Measurements from ENCODE around the gene SSC5D. TPM values are rescaled to one million over a fixed set of nuclear protein-coding genes. Genes with fewer than 3 reads are reported as not detected.

SSC5D gene
- total and polyA plus RNA-seq, 9 of the 15 experiments (the other 6 are each of a cell fraction or from before 2014, with no cell fraction given), result 0.04 to 0.71 (median 0.14) TPM; not detected in 2

DNA sequence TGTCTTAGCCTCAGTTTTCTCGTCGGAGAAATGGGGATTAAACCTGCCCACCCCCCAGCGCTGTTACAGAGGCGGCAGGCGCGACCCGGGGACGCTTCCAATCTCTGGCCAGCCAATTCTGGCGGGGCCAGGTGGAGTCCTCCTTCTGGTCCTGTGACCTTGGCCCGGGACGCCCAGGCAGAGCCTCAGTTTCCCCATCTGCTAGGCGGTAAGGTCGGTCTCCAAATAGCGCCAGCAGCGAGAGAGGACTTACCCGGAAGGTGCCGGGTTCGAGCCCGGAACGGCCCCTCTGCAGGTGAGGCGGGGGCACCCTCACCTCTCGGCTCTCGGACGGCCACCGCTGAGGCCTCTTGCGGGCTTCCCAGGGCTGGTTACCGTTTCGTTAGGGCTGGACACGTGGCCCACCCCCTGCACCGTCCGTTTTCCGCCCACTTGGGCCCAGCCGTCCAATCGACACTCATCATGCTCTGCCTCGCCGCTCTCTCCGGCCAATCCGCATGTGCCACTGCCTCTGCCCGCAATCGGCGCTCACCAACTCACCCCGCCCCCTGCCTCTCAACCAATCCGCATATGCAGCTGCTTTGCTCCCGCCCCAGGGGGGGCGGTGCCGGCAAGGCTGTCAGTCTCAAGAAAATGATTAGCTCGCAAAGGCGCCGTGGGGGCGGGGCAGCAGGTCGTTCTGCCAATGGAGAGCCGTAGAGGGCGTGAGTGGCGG is 26.8 kb upstream of the SSC5D start, which contains the start of gene ISOC2 (continued):
- TF ChIP-seq, protein P1, sequence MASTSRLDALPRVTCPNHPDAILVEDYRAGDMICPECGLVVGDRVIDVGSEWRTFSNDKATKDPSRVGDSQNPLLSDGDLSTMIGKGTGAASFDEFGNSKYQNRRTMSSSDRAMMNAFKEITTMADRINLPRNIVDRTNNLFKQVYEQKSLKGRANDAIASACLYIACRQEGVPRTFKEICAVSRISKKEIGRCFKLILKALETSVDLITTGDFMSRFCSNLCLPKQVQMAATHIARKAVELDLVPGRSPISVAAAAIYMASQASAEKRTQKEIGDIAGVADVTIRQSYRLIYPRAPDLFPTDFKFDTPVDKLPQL (IDR thresholded peaks at IDR 0.05; ENCODE audit: extremely low read depth, insufficient read length), result no peak
- TF ChIP-seq, protein P2, sequence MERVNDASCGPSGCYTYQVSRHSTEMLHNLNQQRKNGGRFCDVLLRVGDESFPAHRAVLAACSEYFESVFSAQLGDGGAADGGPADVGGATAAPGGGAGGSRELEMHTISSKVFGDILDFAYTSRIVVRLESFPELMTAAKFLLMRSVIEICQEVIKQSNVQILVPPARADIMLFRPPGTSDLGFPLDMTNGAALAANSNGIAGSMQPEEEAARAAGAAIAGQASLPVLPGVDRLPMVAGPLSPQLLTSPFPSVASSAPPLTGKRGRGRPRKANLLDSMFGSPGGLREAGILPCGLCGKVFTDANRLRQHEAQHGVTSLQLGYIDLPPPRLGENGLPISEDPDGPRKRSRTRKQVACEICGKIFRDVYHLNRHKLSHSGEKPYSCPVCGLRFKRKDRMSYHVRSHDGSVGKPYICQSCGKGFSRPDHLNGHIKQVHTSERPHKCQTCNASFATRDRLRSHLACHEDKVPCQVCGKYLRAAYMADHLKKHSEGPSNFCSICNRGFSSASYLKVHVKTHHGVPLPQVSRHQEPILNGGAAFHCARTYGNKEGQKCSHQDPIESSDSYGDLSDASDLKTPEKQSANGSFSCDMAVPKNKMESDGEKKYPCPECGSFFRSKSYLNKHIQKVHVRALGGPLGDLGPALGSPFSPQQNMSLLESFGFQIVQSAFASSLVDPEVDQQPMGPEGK (CRISPR knock-in tag; IDR thresholded peaks at IDR 0.05; ENCODE audit: borderline replicate concordance), result no peak
- TF ChIP-seq, protein P3, sequence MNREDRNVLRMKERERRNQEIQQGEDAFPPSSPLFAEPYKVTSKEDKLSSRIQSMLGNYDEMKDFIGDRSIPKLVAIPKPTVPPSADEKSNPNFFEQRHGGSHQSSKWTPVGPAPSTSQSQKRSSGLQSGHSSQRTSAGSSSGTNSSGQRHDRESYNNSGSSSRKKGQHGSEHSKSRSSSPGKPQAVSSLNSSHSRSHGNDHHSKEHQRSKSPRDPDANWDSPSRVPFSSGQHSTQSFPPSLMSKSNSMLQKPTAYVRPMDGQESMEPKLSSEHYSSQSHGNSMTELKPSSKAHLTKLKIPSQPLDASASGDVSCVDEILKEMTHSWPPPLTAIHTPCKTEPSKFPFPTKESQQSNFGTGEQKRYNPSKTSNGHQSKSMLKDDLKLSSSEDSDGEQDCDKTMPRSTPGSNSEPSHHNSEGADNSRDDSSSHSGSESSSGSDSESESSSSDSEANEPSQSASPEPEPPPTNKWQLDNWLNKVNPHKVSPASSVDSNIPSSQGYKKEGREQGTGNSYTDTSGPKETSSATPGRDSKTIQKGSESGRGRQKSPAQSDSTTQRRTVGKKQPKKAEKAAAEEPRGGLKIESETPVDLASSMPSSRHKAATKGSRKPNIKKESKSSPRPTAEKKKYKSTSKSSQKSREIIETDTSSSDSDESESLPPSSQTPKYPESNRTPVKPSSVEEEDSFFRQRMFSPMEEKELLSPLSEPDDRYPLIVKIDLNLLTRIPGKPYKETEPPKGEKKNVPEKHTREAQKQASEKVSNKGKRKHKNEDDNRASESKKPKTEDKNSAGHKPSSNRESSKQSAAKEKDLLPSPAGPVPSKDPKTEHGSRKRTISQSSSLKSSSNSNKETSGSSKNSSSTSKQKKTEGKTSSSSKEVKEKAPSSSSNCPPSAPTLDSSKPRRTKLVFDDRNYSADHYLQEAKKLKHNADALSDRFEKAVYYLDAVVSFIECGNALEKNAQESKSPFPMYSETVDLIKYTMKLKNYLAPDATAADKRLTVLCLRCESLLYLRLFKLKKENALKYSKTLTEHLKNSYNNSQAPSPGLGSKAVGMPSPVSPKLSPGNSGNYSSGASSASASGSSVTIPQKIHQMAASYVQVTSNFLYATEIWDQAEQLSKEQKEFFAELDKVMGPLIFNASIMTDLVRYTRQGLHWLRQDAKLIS (CRISPR knock-in tag; IDR thresholded peaks at IDR 0.05), result no peak; the same call in 1 of the 2 replicates
- TF ChIP-seq, protein P4, sequence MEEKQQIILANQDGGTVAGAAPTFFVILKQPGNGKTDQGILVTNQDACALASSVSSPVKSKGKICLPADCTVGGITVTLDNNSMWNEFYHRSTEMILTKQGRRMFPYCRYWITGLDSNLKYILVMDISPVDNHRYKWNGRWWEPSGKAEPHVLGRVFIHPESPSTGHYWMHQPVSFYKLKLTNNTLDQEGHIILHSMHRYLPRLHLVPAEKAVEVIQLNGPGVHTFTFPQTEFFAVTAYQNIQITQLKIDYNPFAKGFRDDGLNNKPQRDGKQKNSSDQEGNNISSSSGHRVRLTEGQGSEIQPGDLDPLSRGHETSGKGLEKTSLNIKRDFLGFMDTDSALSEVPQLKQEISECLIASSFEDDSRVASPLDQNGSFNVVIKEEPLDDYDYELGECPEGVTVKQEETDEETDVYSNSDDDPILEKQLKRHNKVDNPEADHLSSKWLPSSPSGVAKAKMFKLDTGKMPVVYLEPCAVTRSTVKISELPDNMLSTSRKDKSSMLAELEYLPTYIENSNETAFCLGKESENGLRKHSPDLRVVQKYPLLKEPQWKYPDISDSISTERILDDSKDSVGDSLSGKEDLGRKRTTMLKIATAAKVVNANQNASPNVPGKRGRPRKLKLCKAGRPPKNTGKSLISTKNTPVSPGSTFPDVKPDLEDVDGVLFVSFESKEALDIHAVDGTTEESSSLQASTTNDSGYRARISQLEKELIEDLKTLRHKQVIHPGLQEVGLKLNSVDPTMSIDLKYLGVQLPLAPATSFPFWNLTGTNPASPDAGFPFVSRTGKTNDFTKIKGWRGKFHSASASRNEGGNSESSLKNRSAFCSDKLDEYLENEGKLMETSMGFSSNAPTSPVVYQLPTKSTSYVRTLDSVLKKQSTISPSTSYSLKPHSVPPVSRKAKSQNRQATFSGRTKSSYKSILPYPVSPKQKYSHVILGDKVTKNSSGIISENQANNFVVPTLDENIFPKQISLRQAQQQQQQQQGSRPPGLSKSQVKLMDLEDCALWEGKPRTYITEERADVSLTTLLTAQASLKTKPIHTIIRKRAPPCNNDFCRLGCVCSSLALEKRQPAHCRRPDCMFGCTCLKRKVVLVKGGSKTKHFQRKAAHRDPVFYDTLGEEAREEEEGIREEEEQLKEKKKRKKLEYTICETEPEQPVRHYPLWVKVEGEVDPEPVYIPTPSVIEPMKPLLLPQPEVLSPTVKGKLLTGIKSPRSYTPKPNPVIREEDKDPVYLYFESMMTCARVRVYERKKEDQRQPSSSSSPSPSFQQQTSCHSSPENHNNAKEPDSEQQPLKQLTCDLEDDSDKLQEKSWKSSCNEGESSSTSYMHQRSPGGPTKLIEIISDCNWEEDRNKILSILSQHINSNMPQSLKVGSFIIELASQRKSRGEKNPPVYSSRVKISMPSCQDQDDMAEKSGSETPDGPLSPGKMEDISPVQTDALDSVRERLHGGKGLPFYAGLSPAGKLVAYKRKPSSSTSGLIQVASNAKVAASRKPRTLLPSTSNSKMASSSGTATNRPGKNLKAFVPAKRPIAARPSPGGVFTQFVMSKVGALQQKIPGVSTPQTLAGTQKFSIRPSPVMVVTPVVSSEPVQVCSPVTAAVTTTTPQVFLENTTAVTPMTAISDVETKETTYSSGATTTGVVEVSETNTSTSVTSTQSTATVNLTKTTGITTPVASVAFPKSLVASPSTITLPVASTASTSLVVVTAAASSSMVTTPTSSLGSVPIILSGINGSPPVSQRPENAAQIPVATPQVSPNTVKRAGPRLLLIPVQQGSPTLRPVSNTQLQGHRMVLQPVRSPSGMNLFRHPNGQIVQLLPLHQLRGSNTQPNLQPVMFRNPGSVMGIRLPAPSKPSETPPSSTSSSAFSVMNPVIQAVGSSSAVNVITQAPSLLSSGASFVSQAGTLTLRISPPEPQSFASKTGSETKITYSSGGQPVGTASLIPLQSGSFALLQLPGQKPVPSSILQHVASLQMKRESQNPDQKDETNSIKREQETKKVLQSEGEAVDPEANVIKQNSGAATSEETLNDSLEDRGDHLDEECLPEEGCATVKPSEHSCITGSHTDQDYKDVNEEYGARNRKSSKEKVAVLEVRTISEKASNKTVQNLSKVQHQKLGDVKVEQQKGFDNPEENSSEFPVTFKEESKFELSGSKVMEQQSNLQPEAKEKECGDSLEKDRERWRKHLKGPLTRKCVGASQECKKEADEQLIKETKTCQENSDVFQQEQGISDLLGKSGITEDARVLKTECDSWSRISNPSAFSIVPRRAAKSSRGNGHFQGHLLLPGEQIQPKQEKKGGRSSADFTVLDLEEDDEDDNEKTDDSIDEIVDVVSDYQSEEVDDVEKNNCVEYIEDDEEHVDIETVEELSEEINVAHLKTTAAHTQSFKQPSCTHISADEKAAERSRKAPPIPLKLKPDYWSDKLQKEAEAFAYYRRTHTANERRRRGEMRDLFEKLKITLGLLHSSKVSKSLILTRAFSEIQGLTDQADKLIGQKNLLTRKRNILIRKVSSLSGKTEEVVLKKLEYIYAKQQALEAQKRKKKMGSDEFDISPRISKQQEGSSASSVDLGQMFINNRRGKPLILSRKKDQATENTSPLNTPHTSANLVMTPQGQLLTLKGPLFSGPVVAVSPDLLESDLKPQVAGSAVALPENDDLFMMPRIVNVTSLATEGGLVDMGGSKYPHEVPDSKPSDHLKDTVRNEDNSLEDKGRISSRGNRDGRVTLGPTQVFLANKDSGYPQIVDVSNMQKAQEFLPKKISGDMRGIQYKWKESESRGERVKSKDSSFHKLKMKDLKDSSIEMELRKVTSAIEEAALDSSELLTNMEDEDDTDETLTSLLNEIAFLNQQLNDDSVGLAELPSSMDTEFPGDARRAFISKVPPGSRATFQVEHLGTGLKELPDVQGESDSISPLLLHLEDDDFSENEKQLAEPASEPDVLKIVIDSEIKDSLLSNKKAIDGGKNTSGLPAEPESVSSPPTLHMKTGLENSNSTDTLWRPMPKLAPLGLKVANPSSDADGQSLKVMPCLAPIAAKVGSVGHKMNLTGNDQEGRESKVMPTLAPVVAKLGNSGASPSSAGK (IDR thresholded peaks at IDR 0.05), result peak; percentile 84
- TF ChIP-seq, protein P5, sequence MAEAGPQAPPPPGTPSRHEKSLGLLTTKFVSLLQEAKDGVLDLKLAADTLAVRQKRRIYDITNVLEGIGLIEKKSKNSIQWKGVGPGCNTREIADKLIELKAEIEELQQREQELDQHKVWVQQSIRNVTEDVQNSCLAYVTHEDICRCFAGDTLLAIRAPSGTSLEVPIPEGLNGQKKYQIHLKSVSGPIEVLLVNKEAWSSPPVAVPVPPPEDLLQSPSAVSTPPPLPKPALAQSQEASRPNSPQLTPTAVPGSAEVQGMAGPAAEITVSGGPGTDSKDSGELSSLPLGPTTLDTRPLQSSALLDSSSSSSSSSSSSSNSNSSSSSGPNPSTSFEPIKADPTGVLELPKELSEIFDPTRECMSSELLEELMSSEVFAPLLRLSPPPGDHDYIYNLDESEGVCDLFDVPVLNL (CRISPR knock-in tag; IDR thresholded peaks at IDR 0.05; ENCODE audit: low read depth), result 0 out of 2 replicates have a peak, but pooled peaks have one; percentile 32
